Fibroblast of the aortic adventitia (primary cell): ENCODE results near the gene PFN3. TPM values are rescaled to one million over a fixed set of nuclear protein-coding genes. Genes with fewer than 3 reads are reported as not detected.
"Not testable (repeated sequence)": the region's sequence is repeated elsewhere in the genome, so short reads cannot be mapped to it uniquely, and the experiment has no call there.

Experiments used
- DNase-seq: peaks from one replicate; pipeline ENCODE4 v3.0.0-alpha.2; 2010; ENCODE audit warnings: low read depth
- H3K4me3 ChIP-seq: 2 replicates; pipeline ENCODE4 v1.5.1; 2011; ENCODE audit warnings: low read depth, mild to moderate bottlenecking, control low read depth, low read length, moderate library complexity
- CTCF ChIP-seq: IDR thresholded peaks from 2 replicates; pipeline ENCODE4 v1.5.1; 2011; ENCODE audit warnings: mild to moderate bottlenecking, low read length, control low read depth, inconsistent platforms; ENCODE audit not compliant: insufficient read depth
- total RNA-seq: library from RNA; depleted of rRNA; stranded (reverse); fragments of >200 nt; gene quantifications from 2 replicates; pipeline ENCODE4 v1.2.3, GENCODE V29; 2012; ENCODE audit warnings: low replicate concordance

Gene PFN3
- total RNA-seq, 1 donor = not detected

GRCh38 chr5:177365845-177366527 lies 34.5 kb downstream of the PFN3 start:
- no peak for DNase-seq
- no peak overlapping the region for H3K4me3 ChIP-seq
- no peak for TF ChIP-seq CTCF

- TF ChIP-seq CTCF = no peak
- DNase-seq = no peak
- H3K4me3 ChIP-seq = no peak overlapping the region
Observed at GRCh38 chr5:177364159-177364962, 36.1 kb downstream of the PFN3 start.

- no peak for DNase-seq
- no peak for TF ChIP-seq CTCF
- H3K4me3 ChIP-seq = peak overlapping the region; percentile 25
Observed at GRCh38 chr5:177363565-177363964, 36.9 kb downstream of the PFN3 start.

GRCh38 chr5:177362610-177363507 lies 37.6 kb downstream of the PFN3 start:
- peak; percentile 24 for DNase-seq
- peak overlapping the region; percentile 55 for H3K4me3 ChIP-seq
- TF ChIP-seq CTCF = no peak

GRCh38 chr5:177362292-177362609 lies 38.2 kb downstream of the PFN3 start:
- no peak for DNase-seq
- H3K4me3 ChIP-seq = no peak overlapping the region
- TF ChIP-seq CTCF = no peak

- no peak overlapping the region for H3K4me3 ChIP-seq
- DNase-seq = no peak
- no peak for TF ChIP-seq CTCF
Observed at GRCh38 chr5:177361418-177362291, 38.8 kb downstream of the PFN3 start.

- H3K4me3 ChIP-seq, DNase-seq: not testable (repeated sequence)
Observed at GRCh38 chr5:177360740-177361139, 39.7 kb downstream of the PFN3 start.
